GM10248 (cell line): ENCODE measurements around the gene ACOXL.

ENCODE experiments used
- CTCF ChIA-PET: fragments of 300-600 bp; sonication (Branson Sonifier 250); formaldehyde crosslinking; extraction: SDS; loops from one replicate; lab custom pipeline; 2021; ENCODE audit warnings: antibody characterized with exemption; lab: Yijun Ruan, JAX
- POLR2A ChIA-PET: fragments of 350-650 bp; sonication (Branson Sonifier 250); formaldehyde crosslinking; extraction: SDS; loops from one replicate; lab custom pipeline; 2020; ENCODE audit warnings: antibody characterized with exemption; lab: Yijun Ruan, JAX
- DNase-seq: peaks from one replicate; pipeline ENCODE4 v3.0.0; 2012; ENCODE audit errors: extremely low spot score
- TF ChIP-seq, protein P1 (sequence below): IDR thresholded peaks from 2 replicates; pipeline ENCODE4 v1.5.1; 2012; ENCODE audit warnings: mild to moderate bottlenecking, low read depth; ENCODE audit errors: extremely low read depth, missing control alignments, control extremely low read depth

ACOXL gene

DNA sequence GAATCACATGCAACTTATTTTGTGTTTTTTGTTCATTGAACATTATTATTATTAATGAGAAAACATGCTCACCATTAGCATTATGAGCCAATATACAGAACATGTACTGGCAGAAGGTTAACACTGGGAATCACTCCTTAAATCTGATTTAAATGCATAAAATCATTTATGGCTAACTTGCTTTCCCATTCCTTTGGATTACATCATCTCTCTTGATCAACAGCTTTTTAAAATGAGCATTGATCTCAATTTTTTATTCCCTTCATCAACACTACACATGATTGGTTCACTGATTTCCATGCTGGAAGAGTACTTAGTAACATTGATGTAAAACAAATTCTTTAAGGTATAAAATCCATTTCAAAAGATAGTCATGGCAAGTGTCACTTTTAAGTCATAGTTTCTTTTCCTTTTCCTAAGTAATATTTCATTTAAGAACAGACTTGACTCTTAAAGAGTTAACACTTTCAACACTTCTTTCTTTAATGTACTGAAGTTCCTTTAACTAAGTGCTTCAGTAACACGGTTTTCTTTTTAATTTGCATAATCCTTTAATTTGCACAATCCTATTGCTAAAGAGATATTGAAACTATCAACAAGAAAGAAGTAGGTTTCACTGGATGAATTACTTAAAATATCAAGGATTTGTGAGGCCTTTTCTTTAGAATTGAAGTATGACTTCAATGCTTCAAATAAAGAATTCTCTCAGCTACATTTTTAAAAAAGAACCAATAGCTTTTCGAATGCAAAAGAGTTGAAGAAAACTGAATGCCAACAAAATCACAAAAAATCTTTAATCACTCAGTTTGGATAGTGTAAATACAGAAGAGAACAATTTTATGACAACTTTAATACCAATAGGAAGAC, 29.6 kb upstream of the ACOXL start:
- DNase-seq: no peak
- ChIA-PET CTCF (no interaction called here), POLR2A (no interaction called here)
- TF ChIP-seq, protein P1, sequence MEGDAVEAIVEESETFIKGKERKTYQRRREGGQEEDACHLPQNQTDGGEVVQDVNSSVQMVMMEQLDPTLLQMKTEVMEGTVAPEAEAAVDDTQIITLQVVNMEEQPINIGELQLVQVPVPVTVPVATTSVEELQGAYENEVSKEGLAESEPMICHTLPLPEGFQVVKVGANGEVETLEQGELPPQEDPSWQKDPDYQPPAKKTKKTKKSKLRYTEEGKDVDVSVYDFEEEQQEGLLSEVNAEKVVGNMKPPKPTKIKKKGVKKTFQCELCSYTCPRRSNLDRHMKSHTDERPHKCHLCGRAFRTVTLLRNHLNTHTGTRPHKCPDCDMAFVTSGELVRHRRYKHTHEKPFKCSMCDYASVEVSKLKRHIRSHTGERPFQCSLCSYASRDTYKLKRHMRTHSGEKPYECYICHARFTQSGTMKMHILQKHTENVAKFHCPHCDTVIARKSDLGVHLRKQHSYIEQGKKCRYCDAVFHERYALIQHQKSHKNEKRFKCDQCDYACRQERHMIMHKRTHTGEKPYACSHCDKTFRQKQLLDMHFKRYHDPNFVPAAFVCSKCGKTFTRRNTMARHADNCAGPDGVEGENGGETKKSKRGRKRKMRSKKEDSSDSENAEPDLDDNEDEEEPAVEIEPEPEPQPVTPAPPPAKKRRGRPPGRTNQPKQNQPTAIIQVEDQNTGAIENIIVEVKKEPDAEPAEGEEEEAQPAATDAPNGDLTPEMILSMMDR: no peak

DNA sequence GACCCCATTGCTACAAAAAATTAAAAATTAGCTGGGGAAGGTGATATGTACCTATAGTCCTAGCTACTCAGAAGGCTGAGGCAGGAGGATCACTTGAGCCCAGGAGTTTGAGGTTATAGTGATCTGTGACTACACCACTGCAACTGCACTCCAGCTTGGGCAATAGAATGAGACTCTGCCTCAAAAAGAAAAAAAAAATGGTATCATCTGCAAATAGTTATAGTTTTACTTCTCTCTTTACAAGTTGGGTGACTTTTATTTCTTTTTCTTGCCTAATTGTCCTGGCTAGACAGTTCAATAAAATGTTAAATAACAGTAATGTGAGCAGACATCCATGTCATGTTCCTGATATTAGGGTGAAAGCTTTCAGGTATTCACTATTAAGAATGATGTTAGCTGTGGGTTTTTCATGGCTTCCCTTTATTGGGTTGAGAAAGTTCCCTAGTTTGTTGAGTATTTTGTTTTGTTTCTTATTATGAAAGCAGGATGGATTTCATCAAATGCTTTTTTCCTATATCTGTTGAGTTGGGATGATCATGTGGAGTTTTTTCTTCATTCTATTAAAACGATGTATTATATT, 24.9 kb upstream of the ACOXL start:
- TF ChIP-seq, protein P1: no peak
- CTCF ChIA-PET: interaction anchor here (0.8 to 1.0 kb wide), 3 partner anchors 14 to 49 kb away, joined by 3 to 4 read pairs (median 3); no protein-coding TSS in a partner anchor
- DNase-seq: no peak
- POLR2A ChIA-PET: no interaction called here

DNA sequence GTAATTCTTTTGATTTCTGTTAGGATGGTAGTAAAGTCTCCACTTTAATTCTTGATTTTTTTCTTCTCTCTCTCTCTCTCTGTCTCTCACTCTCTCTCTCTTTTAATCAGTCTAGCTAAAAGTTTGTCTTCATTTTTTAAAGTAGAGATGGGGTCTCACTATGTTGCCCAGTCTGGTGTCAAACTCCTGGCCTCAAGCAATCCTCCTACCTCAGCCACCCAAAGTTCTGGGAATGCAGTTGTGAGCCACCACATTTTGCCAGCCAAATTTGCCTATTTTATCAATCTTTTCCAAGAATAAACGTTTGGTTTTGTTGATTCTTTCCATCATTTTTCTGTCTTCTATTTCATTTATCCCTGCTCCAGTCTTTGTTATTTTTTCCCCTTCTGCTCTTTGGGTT, 23.9 kb upstream of the ACOXL start:
- ChIA-PET CTCF (no interaction called here), POLR2A (no interaction called here)
- no peak for DNase-seq
- TF ChIP-seq, protein P1: no peak

DNA sequence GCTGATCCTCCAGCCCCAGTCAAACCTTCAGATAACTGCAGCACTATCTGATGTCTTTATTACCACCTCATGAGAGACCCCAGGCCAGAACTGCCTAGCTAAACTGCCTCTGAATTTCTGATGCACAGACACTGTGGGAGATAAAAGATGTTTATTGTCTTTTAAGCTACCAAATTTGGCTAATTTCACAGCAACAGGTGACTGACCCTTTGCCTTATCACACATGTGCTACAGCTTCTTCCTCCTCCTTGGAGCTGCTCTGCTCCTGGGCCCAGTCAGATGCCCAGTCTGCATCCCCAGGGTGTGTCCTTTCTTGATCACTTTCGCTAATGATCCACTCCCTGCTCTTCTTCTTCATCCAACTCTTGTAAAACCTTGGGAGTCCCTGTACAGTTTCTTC, 19.6 kb upstream of the ACOXL start:
- DNase-seq: no peak
- ChIA-PET POLR2A (no interaction called here), CTCF (interaction anchor here (1.2 to 2.8 kb wide), 2 partner anchors 8 to 32 kb away, joined by 3 to 13 read pairs; no protein-coding TSS in a partner anchor)
- TF ChIP-seq, protein P1: no peak

GRCh38 chr2:110713513-110714362, 18.6 kb upstream of the ACOXL start:
- TF ChIP-seq, protein P1: no peak
- POLR2A ChIA-PET: no interaction called here
- CTCF ChIA-PET: interaction anchor here (1.2 to 2.8 kb wide), 2 partner anchors 7 to 33 kb away, joined by 3 to 13 read pairs; no protein-coding TSS in a partner anchor
- DNase-seq: no peak
